Stimulated activated CD4-positive, alpha-beta T cell treated with anti-CD3 and anti-CD28 coated beads, Interleukin-15, amount 100 ng/mL, for 24 hours (primary cell): Measurements from ENCODE around the gene ZNF526.
A peak's percentile ranks its signal among the peaks of the same experiment; 100 is the strongest.

ENCODE experiments used
- DNase-seq: peaks from one replicate; pipeline ENCODE4 v3.0.0-alpha.2; 2020

Gene ZNF526

DNA sequence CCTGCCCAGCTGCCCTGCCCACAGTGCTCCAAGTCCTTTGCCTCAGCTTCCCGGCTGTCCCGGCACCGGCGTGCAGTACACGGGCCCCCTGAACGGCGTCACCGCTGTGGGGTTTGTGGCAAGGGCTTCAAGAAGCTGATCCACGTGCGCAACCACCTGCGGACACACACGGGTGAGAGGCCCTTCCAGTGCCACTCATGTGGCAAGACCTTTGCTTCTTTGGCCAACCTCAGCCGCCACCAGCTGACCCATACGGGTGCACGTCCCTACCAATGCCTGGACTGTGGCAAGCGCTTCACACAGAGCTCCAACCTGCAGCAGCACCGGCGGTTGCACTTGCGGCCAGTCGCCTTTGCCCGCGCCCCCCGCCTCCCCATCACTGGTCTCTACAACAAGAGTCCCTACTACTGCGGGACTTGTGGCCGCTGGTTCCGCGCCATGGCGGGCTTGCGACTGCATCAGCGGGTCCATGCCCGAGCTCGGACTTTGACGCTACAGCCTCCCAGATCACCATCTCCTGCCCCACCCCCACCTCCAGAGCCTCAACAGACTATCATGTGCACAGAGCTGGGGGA is 5.7 kb downstream of the ZNF526 start:
- DNase-seq: no peak

DNA sequence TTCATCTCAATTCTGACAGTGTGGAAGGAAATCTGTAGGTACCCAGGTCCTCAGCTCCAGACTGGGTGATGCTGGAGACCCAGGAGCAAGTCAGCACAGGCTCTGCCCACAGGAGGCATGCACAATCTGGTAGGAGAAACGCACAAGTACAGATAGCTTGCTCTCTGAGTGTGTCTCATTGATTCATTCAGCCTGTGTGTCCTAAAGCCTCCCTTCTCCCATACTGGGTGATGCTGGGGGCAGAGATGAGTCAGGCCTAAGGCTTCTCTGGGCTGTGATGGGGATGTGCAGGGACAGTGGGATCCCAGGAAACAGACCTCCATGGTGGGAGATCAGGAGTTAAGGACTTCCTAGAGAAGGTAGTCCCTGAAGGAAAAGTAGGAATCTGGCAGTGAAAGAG is 6.8 kb downstream of the ZNF526 start:
- DNase-seq: no peak

DNA sequence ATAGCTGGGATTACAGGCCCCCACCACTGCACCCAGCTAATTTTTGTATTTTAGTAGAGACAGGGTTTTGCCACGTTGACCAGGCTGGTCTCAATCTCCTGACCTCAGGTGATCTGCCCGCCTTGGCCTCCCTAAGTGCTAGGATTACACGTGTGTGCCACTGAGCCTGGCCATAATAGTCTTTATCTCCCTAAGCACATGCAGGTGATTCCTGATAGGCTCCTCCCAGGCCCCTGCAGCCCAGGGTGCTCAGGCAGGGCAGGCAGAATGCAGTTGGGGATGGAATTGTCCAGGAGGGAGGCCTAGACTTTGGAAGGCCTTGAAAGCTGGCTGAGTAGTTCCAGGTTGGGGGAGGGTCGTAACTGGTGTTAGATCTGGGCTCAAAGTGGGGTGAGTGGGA is 8.5 kb downstream of the ZNF526 start:
- DNase-seq: no peak

DNA sequence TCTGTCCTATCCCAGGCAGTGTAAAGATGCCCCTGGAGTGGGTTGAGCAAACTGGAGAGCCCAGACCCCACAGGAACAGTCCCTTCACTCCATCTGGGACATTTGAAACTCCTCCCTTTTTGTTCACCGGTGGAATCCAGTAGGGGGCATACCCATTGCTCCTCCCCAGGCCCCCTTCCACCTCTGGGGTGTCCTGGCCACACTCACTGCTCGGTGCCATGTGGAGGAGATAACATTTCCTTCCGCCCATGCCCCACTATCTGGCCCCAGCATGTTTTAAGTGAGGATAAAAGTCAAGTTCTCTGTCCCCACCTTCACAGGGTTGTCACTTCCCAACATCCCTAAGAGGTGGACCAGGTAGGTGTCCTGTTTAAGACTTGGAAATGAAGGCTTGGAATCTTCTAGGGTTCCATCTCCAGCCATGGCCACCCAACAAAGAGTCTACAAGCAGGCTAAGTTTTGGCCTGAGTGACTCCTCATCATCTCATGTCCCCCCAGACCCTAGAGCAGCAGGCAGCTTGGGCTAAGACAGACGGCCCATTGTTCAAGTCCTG is 9.3 kb downstream of the ZNF526 start:
- DNase-seq: no peak

DNA sequence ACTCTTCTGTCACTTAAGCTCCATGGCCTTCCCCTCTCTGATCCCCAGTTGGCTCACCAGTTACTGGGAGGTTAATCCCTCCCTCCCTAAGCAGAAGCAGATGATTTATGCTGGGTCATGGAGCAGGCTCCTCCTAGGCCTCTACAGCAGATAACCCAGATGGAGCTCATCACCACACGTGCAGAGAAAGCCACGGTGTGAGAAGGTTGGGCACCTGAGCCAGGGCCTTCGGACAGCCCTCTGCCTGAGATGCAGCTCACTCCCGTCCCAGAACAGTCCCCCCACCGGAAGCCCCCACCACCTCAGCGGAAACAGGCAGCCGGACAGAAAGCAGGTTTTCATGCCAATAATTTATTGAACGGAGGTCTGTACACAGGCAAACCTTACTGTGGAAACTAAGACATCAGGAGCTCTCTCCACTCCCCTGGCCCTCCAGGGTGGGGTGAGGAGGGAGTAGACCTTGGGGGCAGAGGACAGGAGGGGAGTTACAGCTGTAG is 9.8 kb downstream of the ZNF526 start:
- DNase-seq: no peak

DNA sequence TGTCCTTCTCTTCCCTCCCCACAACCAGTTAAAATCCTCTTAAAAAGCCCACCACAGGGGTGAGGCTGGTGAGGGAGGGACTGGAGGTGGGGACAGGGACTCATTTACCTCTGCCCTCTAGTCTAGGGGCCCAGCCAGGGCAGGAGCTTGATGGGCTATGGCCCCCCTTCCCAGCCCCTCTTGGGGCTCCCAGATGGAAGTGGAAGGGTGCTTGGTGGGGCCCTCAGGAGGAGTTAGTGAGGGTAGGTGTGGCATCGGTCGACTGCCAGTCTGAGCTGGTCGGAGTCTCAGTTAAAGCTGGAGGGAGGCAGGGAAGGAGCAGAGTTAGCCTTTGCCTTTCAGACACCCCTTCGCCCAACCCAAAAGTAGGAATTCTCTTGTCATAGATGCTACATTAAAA is 10.5 kb downstream of the ZNF526 start:
- no peak for DNase-seq

DNA sequence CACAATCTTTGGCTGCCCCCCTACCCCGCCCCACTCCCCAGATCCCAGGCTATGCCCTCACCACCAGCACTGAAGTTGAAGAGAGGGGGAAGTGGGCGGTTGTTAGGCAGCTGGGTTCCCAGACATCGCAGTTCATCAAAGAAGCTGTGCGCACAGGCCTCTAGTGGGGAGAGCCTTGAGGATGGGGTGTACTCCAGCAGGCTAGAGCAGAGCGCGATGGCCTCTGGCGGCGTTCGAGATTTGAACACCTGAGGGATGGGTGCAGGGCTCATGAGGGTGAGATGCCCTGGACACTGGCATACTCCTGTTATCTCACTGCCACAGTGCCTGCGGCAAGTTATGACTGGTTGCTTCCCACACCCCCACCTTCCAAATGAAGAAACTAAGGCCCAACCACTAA is 12.3 kb downstream of the ZNF526 start:
- DNase-seq: no peak

DNA sequence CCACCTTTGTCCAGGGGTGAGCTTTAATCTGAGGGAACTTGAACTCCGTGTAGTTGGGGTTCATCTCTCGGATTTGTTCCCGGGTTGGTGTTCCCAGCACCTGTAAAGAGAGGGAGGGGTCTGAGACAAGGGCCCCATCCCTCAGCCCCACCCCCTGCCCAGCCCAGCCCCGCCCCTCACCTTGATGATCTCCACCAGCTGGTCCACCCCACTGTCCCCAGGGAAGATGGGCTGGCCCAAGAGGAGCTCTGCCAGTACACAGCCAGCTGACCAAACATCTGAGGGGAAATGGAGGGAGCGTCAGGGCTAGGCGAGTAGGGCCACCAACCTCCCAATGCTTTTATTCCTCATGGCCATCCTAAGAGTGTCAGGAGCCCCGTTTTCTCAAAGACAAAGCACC is 13.0 kb downstream of the ZNF526 start:
- no peak for DNase-seq

DNA sequence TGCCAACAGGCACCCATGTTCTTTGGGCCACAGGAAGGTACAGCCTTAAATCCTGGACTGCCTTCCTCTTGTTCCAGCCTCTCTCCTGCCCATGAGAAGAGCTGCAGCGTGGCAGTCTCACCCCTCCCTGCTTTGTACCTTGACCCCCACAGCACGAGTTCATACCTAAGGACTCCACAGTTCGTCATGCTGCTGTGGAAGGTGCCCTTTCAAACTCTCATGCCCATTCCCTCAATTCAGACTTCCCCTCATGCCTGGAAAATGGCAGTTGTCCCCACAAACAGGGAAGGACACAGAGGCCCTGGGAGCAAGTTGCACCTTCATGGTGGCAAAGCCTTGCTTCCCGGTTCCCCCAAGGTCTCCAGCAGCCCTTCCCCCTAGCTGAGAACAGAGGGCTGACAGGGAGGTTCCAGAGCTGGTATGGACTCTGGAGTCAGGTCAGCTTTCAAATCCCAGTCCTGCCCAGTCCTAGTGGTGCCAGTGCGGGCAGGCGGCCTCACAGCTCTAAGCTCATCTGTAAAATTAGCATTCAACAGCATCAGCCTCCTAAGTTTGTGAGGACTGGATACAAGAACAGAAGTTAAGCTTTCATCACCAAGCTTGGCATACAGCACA is 13.7 kb downstream of the ZNF526 start:
- DNase-seq: no peak

DNA sequence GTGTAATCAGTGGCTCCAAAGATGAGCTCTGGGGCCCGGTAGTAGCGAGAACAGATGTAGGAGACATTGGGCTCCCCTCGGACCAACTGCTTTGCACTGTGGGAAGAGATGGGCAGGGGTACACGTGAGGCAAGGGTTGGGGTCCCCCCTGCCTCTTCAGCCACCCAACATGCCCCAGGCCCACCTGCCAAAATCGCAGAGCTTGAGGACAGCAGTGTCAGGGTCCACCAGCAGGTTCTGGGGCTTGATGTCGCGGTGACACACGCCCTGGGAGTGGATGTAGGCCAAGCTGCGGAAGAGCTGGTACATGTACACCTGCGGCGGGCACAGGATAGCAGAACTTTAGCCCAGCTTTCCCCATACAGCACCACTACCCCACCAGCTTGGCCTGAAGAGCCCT is 14.3 kb downstream of the ZNF526 start:
- no peak for DNase-seq

DNA sequence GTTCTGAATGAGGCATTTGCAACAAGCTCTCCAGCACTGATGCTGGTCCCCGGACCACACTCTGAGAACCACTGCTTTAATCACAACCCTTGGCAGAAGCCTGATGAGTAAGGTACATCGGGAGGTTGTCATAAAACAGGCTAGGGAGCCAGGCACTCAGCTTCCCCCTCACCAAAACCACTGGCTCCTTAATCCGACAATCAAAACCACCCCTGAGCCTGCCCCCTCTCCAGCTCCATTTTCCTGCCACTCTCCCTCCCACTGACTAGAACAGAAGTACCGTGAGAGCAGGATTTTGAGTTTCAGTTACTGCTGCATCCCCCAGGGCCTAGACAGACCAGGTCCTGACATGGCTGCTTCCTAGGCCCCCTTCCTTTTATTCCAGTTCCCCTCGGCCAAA is 15.1 kb downstream of the ZNF526 start:
- no peak for DNase-seq

DNA sequence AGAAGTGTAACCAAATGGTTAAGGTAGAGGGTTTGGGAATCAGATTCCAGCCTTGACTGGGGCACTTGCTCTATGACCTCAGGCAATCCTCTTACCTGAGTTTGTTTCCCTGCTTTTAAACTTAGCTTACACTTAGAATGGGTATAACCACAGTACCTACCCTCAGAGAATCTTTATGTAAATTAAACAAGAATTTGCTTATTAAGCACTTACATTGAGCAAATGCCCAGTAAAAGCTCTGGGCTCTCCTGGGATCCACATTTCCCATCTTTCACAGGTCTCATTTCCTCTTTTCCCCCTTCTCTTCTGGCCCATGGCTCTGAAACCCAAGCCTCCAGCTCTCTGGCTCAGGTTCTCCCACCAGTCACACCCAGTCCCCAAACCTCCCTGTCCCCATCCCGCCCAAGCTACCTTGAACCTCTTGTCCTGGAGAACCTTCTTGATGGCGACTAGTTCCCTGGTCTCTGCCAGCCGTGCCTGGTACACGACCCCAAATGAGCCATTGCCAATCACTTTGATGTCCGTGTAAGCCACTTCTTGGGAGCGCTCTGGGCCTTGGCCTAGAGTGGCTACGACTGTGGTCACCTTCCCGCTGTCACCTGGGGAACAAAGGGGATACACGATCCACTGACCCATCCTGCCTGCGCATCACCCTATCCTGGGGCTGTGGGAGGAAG is 19.6 kb downstream of the ZNF526 start:
- DNase-seq: no peak

DNA sequence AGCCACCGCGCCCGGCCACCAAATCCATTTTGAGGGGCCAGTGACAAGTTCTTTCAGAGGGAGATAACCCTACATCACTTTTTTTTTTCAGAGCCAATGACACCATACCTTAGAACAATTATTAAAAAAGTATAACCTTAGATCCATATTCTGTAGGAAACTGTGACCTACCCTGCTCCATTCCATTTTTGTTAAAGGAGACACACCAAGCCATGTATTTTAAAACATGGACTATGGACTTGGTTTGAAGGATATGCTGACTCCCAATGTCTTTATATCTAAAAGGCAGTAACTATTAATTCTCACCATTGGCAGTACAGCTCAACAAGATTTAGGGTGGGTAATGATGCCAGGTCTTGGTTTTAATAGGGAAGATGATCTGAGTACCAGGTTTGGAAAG is 21.2 kb downstream of the ZNF526 start:
- DNase-seq: no peak

DNA sequence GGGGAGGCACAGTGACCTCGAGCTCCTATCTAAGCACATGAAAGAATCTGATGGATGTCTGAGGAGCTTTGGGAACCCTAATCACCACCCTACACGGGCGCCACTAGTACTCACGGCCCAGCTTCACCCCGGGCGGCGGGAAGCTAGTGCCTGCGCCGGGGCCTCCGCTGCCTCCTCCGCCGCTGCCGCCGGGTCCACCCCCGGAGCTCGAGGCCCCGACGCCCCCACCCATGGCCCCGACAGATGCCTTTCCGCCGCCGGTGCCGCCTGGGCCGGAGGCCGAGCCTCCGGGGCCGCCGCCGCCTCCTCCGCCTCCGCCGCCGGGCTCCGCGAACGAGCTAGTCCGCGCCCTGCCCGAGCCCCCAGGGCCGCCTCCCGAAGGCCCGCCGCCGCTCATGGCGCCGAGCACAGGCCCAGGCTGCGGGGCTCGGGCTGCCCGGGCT is 22.0 kb downstream of the ZNF526 start:
- peak; percentile 49 for DNase-seq

DNA sequence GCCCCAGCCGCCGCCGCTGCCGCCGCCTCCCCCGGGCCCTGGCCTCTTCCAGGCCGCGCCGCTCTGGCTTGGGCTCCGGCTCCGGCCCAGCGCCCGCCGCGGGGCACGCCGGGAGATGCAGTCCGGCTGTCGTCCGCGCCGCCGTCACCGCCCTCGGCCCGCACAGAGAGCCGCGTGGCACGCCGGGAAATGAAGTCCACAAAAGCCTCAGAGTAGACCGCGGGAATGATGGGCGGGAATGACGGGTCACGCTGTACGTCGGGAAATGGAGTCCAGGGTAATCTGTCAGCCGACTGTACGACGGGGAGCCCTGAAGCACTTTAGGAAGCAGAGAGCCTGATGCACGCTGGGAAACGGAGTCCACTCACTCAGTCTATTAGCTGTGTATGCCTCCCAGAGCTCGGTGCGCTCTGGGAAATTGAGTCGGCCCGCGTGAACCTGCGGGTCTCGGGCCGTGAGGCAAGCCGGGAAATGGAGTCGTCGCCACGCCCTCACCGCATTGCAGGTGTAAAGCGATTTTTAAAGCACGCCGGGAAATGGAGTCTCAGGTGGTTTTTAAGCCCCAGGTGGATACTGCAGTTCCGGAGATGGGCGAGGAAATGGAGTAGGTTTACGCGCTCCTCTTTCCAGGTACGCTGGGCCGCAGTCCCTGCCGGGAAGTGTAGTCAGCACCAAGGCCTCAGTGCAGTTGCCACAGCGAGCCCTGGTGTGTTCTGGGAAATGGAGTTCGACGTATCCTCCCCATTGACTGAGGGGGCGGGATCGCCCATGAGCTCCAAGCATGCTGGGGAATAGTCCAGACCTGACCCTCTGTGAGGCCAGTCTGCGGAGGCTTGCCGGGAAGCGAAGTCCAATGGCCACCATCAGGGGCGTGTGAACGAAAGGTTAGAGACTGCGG is 22.6 kb downstream of the ZNF526 start, which contains the start of gene GSK3A:
TSS of gene GSK3A (minus strand) at position 91 of the 898 bp plus-strand sequence. CDS start 137 bp downstream, outside the sequence.
- peak; percentile 97 for DNase-seq

DNA sequence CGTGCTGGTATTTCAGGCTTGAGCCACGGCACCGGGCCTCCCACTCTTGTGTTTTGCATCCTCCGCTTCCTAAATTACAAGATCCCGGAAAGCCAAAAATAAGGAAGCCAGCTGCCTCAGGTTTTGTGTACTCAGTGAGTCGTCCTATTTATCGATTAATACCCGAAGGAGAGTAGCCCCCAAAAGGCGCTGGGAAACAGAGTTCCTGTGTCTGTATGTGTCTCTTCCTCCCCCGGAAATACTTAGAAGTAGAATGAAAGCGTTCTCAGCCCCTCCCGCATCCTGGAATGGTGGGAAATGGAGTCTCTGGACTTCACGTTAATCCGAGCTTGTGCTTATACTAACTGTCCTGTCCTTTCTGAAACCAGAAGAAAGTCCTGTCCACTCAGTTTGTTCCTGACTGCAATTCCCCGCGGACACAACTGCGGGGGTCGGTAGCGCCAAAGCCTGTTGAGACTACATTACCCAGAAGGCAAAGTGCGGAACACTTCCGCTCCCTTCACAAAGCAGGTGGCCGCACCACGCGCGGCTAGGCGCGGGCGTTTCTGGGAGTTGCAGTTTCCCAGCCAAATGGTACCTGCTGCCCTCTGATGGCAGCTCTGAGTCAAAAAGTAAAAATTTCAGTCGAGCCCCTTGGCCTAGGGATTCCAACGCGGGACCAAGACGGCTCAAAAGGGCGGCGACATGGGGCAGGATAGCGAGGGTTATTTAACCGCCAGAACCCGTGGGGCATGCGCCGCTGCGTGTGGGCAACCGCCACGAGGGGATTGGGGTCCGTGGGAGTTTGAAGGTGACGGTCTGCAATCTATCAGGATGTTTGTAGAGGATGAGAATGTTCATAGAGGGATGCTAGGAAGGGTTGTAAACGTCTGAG is 24.5 kb downstream of the ZNF526 start:
- peak; percentile 95 for DNase-seq

DNA sequence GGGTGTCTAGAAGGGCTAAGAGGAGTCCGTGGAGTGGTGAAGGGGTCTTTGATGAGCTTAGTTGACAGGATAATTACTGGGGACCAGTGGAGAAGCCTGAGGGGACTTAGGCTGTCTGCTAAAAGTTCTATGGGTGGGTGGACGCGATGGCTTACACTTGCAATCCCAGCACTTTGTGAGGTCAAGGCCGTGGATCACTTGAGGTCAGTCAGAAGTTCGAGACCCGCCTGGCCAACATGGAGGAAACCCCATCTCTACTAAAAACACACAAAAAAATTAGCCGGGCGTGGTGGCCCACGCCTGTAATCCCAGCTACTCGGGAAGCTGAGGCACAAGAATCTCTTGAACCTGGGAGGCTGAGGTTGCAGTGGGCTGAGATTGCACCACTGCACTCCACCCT is 25.1 kb downstream of the ZNF526 start:
- no peak for DNase-seq

DNA sequence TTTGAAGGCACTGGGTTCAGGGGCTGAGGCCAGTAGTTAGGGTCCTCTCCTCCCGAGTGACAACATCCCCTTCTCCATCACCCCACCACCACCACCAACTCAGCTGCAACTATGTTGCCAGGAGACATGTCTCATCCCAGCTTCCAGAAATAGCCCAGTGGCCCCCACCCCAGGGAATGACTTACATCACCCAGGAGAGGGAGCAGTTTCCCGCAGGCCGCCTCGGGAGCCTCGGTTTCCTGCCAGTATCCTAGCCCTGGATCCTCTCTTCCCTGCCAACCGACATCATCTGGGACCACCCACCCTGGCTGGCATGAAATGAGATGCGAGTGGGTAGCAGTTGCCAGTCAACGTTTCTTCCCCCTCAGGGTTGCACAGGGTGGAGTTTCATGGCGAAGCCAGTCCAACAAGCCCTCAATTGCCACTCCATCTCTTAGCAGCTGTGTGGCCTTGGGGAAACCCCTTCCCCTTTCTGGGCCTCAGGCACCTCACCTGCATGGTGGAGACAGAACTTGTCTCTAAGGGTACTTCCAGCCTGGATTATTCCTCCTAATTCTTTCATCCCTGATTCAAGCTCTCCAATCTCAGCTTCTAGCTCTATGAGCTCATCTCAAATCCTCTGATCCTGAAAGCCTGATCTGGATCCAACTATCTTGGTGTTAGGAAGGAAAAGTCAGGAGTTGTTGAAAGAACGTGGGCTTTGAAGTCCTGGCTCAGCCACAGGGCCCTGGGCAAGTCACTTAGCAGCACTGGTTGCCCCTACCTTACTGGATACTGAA is 26.2 kb downstream of the ZNF526 start:
- no peak for DNase-seq

DNA sequence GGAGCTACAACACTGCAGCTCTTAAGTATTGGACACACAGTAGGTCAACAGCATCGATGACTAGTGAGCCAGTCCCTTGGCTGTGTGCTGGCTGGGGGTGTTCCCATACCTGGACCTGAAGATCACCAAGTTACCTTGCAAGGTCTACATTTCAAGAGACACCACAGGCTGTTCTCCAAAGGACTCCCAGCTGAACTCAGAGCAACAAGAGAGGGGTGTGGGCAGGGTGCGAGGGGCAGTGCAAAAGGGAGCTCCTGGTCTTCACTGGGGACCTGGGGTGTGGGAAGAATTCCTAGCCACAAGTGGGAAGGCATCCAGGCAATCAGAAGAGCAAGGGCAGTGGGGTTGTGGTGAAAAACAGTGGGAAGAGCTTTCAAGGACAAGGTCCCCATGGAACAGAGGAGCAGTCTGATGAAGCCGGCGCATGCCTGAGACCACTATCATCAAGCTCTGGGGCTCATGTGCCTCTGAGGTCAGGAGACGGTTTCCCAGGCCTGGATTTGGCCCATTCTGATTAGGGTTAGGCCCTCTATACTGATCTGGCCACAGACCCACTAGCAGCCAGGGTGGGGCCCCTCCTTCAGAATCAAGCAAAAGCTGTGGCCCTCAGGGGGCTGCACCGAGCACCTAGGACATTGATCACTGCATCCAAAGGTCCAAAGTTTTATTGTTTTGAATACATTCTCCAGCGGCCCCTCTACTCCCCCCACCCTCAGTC is 27.0 kb downstream of the ZNF526 start:
- DNase-seq: no peak

DNA sequence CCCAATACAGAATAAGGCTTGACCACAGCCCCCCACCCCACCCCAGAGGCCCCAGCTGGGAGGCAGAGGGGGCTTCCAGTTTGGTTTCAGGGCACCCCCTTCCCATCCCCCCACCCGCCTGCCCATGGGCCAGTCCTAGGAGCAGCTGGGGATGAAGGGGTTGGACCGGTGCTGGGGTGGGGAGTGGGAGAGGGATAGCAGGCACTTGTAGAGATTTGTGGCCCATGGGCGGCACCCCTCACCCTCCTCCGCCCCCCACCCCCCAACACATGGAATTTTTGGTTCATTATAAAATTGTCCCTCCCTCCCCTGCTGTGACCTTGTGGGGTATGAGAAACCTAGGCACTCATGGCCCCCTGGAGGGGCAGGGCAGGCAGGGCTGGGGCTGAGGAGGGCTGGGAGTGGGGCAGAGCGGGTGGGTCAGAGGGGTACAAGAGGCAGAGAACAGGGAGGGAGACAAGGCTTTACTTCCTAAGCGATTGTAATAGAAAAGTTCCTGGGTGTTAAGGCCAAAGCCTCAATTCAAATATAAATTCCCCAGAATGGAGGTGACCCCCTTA is 27.6 kb downstream of the ZNF526 start:
- no peak for DNase-seq
